Pancreas (tissue), 10 donors: ENCODE data around the gene B4GAT1. TPM values are rescaled to one million over a fixed set of nuclear protein-coding genes. Genes with fewer than 3 reads are reported as not detected.

ENCODE experiments used
- ATAC-seq, 4 donors: fragments of 200-7000 bp; cut with Tn5 transposase; one replicate each; pipeline versions ENCODE4 v1.8.0 to v1.9.1; 2020; ENCODE audit warnings: mild to moderate bottlenecking in 4 of 4, moderate library complexity in 4 of 4
- DNase-seq, 6 donors: peaks; one replicate each; pipeline ENCODE4 v3.0.0-alpha.2; 2020
- FAIRE-seq: peaks from 2 replicates; lab custom pipeline; 2012; peaks lifted over from hg19 to GRCh38; lab: Jason Lieb, UNC
- H3K27ac ChIP-seq, 4 donors: fragments of 200-600 bp; sonication (generic); 1 replicate in 3 of 4; 2 replicates in 1 of 4; pipeline versions ENCODE4 v1.5.0 to v1.8.0; 2020
- H3K27me3 ChIP-seq, 4 donors: fragments of 200-600 bp; one replicate each; pipeline ENCODE4 v1.8.0; 2021
- H3K36me3 ChIP-seq, 3 donors: fragments of 200-600 bp; sonication (generic) in 1 of 3; one replicate each; pipeline versions ENCODE4 v1.5.0 to v1.8.0; 2020 to 2021
- H3K4me1 ChIP-seq, 3 donors: fragments of 200-600 bp; one replicate each; pipeline ENCODE4 v1.8.0; 2021
- H3K4me3 ChIP-seq, 4 donors: fragments of 200-600 bp; sonication (generic) in 2 of 4; one replicate each; pipeline versions ENCODE4 v1.5.0 to v1.8.0; 2020 to 2021
- H3K9me3 ChIP-seq, 4 donors: fragments of 200-600 bp; one replicate each; pipeline ENCODE4 v1.8.0; 2021
- WGBS, 2 donors: extraction: QIAGEN DNeasy Blood & Tissue Kit; methylation state at CpG; one replicate each; pipeline ENCODE4 v1.1.7; 2013; 5-methylcytosine and 5-hydroxymethylcytosine counted together
- intact Hi-C, 3 donors: fragments of 100-400 bp; cut with DNase I; formaldehyde crosslinking; loops; one replicate each; pipeline versions ENCODE4 v1.11.1 to v1.14.2; 2022
- polyA plus RNA-seq, 2 donors: library from polyadenylated mRNA; stranded (reverse); fragments of 200-250 nt; gene quantifications; one replicate each; pipeline ENCODE4 v1.2.3, GENCODE V29; 2013
- total RNA-seq, 6 donors: library from RNA; stranded (reverse); fragmentation: NEBNext Ultra II Directional in 4 of 6; extraction: Animal tissue kit (Norgen Biotek cat#: 25700) in 4 of 6; gene quantifications; one replicate each; pipeline versions ENCODE4 v1.2.1 to v1.2.4, GENCODE V29; 2021 to 2023
- TF ChIP-seq, protein P1 (sequence below), 4 donors: fragments of 200-600 bp; sonication (generic) in 3 of 4; IDR thresholded peaks; one replicate each; pipeline versions ENCODE4 v1.5.0 to v1.8.0; 2021; ENCODE audit warnings: antibody characterized with exemption in 4 of 4
- donor health status: healthy with polysubstance abuse.
- donor health status: DM: no; HTN: no; CAD: no; lungs with moderate emphysema.
- donor health status: DM: no; HTN: no; CAD: no.
- donor health status: control.
- donor health status: control.
- donor health status: Bipolar disorder and iron deficiency.
- donor health status: DM: yes; HTN: yes; CAD: no.
- donor health status: DM: no; HTN: no; CAD: no.
- donor health status: DM: no; HTN: no; CAD: no.
- donor health status: DM: yes; HTN: yes; CAD: no.

B4GAT1 gene
- total and polyA plus RNA-seq, 8 donors = 9.2 to 21.8 (median 12.0) TPM

DNA sequence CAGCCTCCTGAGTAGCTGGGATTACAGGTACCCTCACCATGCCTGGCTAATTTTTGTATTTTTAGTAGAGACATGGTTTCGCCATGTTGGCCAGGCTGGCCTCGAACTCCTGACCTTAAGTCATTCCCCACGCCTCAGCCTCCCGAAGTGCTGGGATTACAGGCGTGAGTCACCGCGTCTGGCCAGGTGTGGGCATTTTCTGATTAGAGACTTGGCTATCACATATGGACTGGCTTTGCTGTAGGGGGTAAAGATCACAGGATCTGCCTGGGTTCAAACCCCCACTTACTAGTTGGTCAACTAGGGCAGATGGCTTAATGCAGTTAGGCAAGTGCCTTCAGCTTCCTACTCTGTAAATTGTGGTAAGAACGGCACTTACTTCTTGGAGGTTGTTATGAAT lies 37.1 kb downstream of the B4GAT1 start:
- no peak overlapping the region for H3K4me3 ChIP-seq
- TF ChIP-seq, protein P1, sequence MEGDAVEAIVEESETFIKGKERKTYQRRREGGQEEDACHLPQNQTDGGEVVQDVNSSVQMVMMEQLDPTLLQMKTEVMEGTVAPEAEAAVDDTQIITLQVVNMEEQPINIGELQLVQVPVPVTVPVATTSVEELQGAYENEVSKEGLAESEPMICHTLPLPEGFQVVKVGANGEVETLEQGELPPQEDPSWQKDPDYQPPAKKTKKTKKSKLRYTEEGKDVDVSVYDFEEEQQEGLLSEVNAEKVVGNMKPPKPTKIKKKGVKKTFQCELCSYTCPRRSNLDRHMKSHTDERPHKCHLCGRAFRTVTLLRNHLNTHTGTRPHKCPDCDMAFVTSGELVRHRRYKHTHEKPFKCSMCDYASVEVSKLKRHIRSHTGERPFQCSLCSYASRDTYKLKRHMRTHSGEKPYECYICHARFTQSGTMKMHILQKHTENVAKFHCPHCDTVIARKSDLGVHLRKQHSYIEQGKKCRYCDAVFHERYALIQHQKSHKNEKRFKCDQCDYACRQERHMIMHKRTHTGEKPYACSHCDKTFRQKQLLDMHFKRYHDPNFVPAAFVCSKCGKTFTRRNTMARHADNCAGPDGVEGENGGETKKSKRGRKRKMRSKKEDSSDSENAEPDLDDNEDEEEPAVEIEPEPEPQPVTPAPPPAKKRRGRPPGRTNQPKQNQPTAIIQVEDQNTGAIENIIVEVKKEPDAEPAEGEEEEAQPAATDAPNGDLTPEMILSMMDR (IDR thresholded peaks at IDR 0.05) = no peak
- H3K27ac ChIP-seq = no peak overlapping the region
- intact Hi-C loops = no loop called here
- DNase-seq (no peak), FAIRE-seq (no peak), ATAC-seq (no peak)
- no peaks in the 10 kb centered on the region for H3K4me1 ChIP-seq
- H3K27me3 ChIP-seq = no peaks in the 10 kb centered on the region
- no peaks in the 10 kb centered on the region for H3K36me3 ChIP-seq
- H3K9me3 ChIP-seq = no peaks in the 10 kb centered on the region
- 54 to 66% methylated on average over 8 of the region's 8 CpGs for WGBS, 2 donors

DNA sequence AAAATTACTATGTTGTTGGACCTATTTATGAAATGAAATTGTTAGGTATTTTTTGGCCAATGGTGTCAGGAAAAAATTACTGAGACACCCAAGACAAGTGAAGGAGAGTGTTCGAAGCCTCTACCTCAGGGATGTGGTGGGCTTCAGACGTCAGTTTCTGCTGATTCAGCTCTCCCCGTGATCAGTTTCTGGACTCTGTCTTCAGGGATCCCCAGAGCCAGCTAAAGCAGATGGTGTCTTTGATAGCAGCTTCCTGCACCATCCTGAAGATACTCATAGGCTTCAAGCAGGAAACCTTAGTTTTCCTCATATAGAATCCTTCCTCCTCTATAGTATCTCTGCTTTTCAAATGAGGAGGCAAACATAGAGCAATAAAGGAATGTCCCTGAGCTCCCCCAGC lies 38.0 kb downstream of the B4GAT1 start:
- TF ChIP-seq, protein P1 (IDR thresholded peaks at IDR 0.05) = no peak
- no peak overlapping the region for H3K27ac ChIP-seq
- no peak overlapping the region for H3K4me3 ChIP-seq
- H3K4me1 ChIP-seq = no peaks in the 10 kb centered on the region
- H3K27me3 ChIP-seq = no peaks in the 10 kb centered on the region
- intact Hi-C loops = loop anchor here in 1 of 3 donors (5.0 kb wide), 1 partner anchor 78 kb away; no protein-coding TSS in a partner anchor
- no peaks in the 10 kb centered on the region for H3K36me3 ChIP-seq
- WGBS, 2 donors = 52 to 78% methylated on average over 3 of the region's 3 CpGs
- ATAC-seq = no peak
- no peaks in the 10 kb centered on the region for H3K9me3 ChIP-seq
- no peak for DNase-seq
- FAIRE-seq = no peak

DNA sequence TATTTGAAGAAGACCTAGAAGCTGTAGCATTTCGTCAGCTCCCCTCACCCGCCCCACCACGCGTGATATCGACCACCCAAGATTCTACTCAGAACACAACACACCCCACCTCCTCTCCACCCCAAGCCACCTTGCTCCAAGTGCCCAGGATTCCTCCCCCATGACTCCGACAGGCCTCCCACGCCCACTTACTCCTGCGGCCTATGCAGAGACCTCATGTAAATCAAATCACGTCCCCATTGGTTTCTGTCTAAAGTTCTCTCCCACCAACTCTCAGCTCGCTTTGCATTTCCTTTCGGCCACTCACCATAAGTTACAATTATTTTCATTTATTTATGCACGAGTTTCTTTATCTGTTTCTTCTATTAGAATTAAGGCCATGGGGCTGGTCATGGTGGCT lies 44.8 kb downstream of the B4GAT1 start:
- no peak overlapping the region for H3K27ac ChIP-seq
- ATAC-seq = no peak
- TF ChIP-seq, protein P1 (IDR thresholded peaks at IDR 0.05) = no peak
- 73 to 84% methylated on average over 12 of the region's 12 CpGs for WGBS, 2 donors
- DNase-seq = no peak
- no peaks in the 10 kb centered on the region for H3K9me3 ChIP-seq
- no peaks in the 10 kb centered on the region for H3K36me3 ChIP-seq
- no peaks in the 10 kb centered on the region for H3K4me1 ChIP-seq
- FAIRE-seq = no peak
- no peak overlapping the region for H3K4me3 ChIP-seq
- H3K27me3 ChIP-seq = no peaks in the 10 kb centered on the region
- intact Hi-C loops = no loop called here

DNA sequence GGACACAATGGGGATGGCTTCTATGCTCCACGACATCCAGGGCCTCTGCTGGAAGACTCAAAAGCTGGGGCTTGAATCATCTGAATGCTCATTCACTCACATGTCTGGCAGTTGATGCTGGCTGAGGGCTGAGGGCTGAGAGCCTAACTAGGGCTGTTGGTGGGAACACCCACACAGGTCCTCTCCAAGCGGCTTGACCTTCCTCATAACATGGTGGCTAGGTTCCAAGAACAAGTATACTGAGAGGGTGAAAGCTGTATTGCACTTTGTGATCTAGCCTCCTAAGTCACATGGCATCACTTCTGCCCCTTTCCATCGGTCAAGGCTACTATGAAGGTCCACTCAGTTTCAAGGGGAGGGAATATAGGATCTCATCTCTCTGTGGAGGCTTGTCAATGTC lies 48.2 kb downstream of the B4GAT1 start:
- ATAC-seq (no peak), DNase-seq (no peak), FAIRE-seq (no peak)
- WGBS, 2 donors = 65 to 70% methylated on average over 3 of the region's 3 CpGs
- Histone ChIP-seq H3K36me3 (no peaks in the 10 kb centered on the region), H3K27ac (no peak overlapping the region), H3K4me1 (no peaks in the 10 kb centered on the region), H3K9me3 (no peaks in the 10 kb centered on the region), H3K4me3 (no peak overlapping the region), H3K27me3 (no peaks in the 10 kb centered on the region)
- TF ChIP-seq, protein P1 (IDR thresholded peaks at IDR 0.05) = no peak
- intact Hi-C loops = no loop called here

DNA sequence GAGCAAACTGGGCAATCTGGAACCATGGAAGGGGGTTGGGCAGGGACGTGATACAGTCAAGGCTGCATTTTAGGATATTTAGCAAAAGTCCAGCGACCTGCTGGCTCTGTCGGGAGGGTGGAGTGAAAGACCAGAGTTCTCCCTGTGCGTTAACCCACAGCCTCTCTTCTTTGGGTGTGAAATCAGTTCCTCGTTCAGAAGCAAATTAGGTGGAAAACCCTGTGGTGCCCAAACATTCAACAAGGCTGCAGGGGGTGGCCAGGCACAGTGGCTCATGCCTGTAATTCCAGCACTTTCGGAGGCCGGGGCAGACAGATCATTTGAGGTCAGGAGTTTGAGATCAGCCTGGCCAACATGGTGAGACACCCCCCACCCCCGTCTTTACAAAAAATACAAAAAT lies 49.8 kb downstream of the B4GAT1 start:
- Histone ChIP-seq H3K4me3 (no peak overlapping the region), H3K36me3 (no peaks in the 10 kb centered on the region), H3K27me3 (no peaks in the 10 kb centered on the region), H3K4me1 (no peaks in the 10 kb centered on the region), H3K9me3 (no peaks in the 10 kb centered on the region), H3K27ac (no peak overlapping the region)
- WGBS, 2 donors = 56 to 63% methylated on average over 8 of the region's 8 CpGs
- no peak for DNase-seq
- TF ChIP-seq, protein P1 (IDR thresholded peaks at IDR 0.05) = no peak
- FAIRE-seq = no peak
- intact Hi-C loops = no loop called here
- no peak for ATAC-seq

Other genes starting within 250 kb of the B4GAT1 start
- gene KLC2, start 89.9 kb downstream of the B4GAT1 start, total RNA-seq = 10 to 100 TPM in 2 of 6 donors, 1 to 10 TPM in 4; 7.7 to 15.8 (median 9.4) TPM
- 10 to 100 TPM; 23.3 to 35.4 TPM for gene KLC2, start 89.9 kb downstream of the B4GAT1 start, polyA plus RNA-seq
- gene RAB1B, start 79.0 kb downstream of the B4GAT1 start, total RNA-seq = 10 to 100 TPM; 36.8 to 61.9 (median 49.7) TPM
- 10 to 100 TPM; 92.0 to 96.2 TPM for gene RAB1B, start 79.0 kb downstream of the B4GAT1 start, polyA plus RNA-seq
- gene CNIH2, start 69.5 kb downstream of the B4GAT1 start, total RNA-seq = 1 to 10 TPM in 5 of 6 donors, under 1 TPM in 1; 0.83 to 6.8 (median 1.9) TPM
- gene CNIH2, start 69.5 kb downstream of the B4GAT1 start, polyA plus RNA-seq = 10 to 100 TPM in 1 of 2 donors, 1 to 10 TPM in 1; 8.0 to 34.3 TPM
- gene YIF1A, start 58.5 kb downstream of the B4GAT1 start, total RNA-seq = 10 to 100 TPM; 39.7 to 64.9 (median 49.1) TPM
- gene YIF1A, start 58.5 kb downstream of the B4GAT1 start, polyA plus RNA-seq = 100 to 1,000 TPM in 1 of 2 donors, 10 to 100 TPM in 1; 82.7 to 112 TPM
- gene TMEM151A, start 55.7 kb downstream of the B4GAT1 start, total RNA-seq = under 1 TPM; 0.49 to 0.79 (median 0.72) TPM
- gene TMEM151A, start 55.7 kb downstream of the B4GAT1 start, polyA plus RNA-seq = 1 to 10 TPM; 1.6 to 4.4 TPM
- gene CD248, start 30.6 kb downstream of the B4GAT1 start, total RNA-seq = 10 to 100 TPM in 3 of 6 donors, 1 to 10 TPM in 3; 1.2 to 17.7 (median 7.5) TPM
- gene CD248, start 30.6 kb downstream of the B4GAT1 start, polyA plus RNA-seq = 1 to 10 TPM; 2.5 to 4.0 TPM
- gene RIN1, start 11.2 kb downstream of the B4GAT1 start, total RNA-seq = 1 to 10 TPM; 2.7 to 5.0 (median 4.1) TPM
- 10 to 100 TPM in 1 of 2 donors, 1 to 10 TPM in 1; 9.2 to 15.7 TPM for gene RIN1, start 11.2 kb downstream of the B4GAT1 start, polyA plus RNA-seq
- gene BRMS1, start 2.5 kb downstream of the B4GAT1 start, total RNA-seq = 10 to 100 TPM; 14.3 to 22.0 (median 19.7) TPM
- gene BRMS1, start 2.5 kb downstream of the B4GAT1 start, polyA plus RNA-seq = 10 to 100 TPM; 46.9 to 65.0 TPM
- gene SLC29A2, start 24.1 kb upstream of the B4GAT1 start, total RNA-seq = 1 to 10 TPM; 2.9 to 6.0 (median 4.3) TPM
- gene SLC29A2, start 24.1 kb upstream of the B4GAT1 start, polyA plus RNA-seq = 10 to 100 TPM; 19.9 to 21.7 TPM
- under 1 TPM in 1 of 6 donors, not detected in 5; 0.14 TPM for gene NPAS4, start 73.4 kb upstream of the B4GAT1 start, total RNA-seq
- gene NPAS4, start 73.4 kb upstream of the B4GAT1 start, polyA plus RNA-seq = under 1 TPM; 0.08 to 0.63 TPM
- 10 to 100 TPM; 15.7 to 23.9 (median 21.0) TPM for gene MRPL11, start 91.2 kb upstream of the B4GAT1 start, total RNA-seq
- 10 to 100 TPM; 29.2 to 30.2 TPM for gene MRPL11, start 91.2 kb upstream of the B4GAT1 start, polyA plus RNA-seq
- 1 to 10 TPM; 3.0 to 9.6 (median 6.4) TPM for gene PELI3, start 119.3 kb upstream of the B4GAT1 start, total RNA-seq
- gene PELI3, start 119.3 kb upstream of the B4GAT1 start, polyA plus RNA-seq = 10 to 100 TPM; 14.7 to 19.9 TPM
- 10 to 100 TPM in 4 of 6 donors, 1 to 10 TPM in 2; 8.5 to 27.0 (median 20.2) TPM for gene DPP3, start 132.8 kb upstream of the B4GAT1 start, total RNA-seq
- gene DPP3, start 132.8 kb upstream of the B4GAT1 start, polyA plus RNA-seq = 10 to 100 TPM; 22.8 to 24.7 TPM
- gene BBS1, start 163.0 kb upstream of the B4GAT1 start, total RNA-seq = 10 to 100 TPM; 19.1 to 29.6 (median 21.5) TPM
- gene BBS1, start 163.0 kb upstream of the B4GAT1 start, polyA plus RNA-seq = 10 to 100 TPM; 22.0 to 31.9 TPM
- 10 to 100 TPM in 2 of 6 donors, 1 to 10 TPM in 4; 7.0 to 11.4 (median 8.3) TPM for gene ZDHHC24, start 198.4 kb upstream of the B4GAT1 start, total RNA-seq
- gene ZDHHC24, start 198.4 kb upstream of the B4GAT1 start, polyA plus RNA-seq = 1 to 10 TPM; 7.0 to 7.5 TPM
- gene ACTN3, start 199.3 kb upstream of the B4GAT1 start, total RNA-seq = under 1 TPM in 1 of 6 donors, not detected in 5; 0.15 TPM
- gene ACTN3, start 199.3 kb upstream of the B4GAT1 start, polyA plus RNA-seq = under 1 TPM in 1 of 2 donors, not detected in 1; 0.05 TPM
- 10 to 100 TPM; 10.6 to 31.4 (median 19.9) TPM for gene CTSF, start 221.0 kb upstream of the B4GAT1 start, total RNA-seq
- 10 to 100 TPM; 14.8 to 43.2 TPM for gene CTSF, start 221.0 kb upstream of the B4GAT1 start, polyA plus RNA-seq
- under 1 TPM; 0.20 to 0.38 (median 0.32) TPM for gene CCDC87, start 245.4 kb upstream of the B4GAT1 start, total RNA-seq
- under 1 TPM; 0.15 to 0.40 TPM for gene CCDC87, start 245.4 kb upstream of the B4GAT1 start, polyA plus RNA-seq
- gene CCS, start 245.6 kb upstream of the B4GAT1 start, total RNA-seq = 10 to 100 TPM; 16.9 to 31.7 (median 17.5) TPM
- 100 to 1,000 TPM; 114 to 125 TPM for gene CCS, start 245.6 kb upstream of the B4GAT1 start, polyA plus RNA-seq